GM18519 (cell line): ENCODE data around the gene EEF2K.

Experiments
- ATAC-seq: cut with Tn5 transposase; IDR thresholded peaks from one replicate; pipeline ENCODE4 v1.9.1; 2021; ENCODE audit warnings: mild to moderate bottlenecking, moderate library complexity; ENCODE audit not compliant: unreplicated experiment, low FRiP score

The EEF2K gene

GRCh38 chr16:22312897-22313781, 107.1 kb downstream of the EEF2K start:
- ATAC-seq = no peak

GRCh38 chr16:22313876-22314470, 107.9 kb downstream of the EEF2K start:
- no peak for ATAC-seq

GRCh38 chr16:22314661-22315626, 108.9 kb downstream of the EEF2K start:
- ATAC-seq = no peak

- no peak for ATAC-seq
Measured at GRCh38 chr16:22315979-22316378, 109.9 kb downstream of the EEF2K start.

GRCh38 chr16:22316411-22316811, 110.3 kb downstream of the EEF2K start:
- ATAC-seq = no peak

GRCh38 chr16:22317001-22317530, 111.0 kb downstream of the EEF2K start:
- no peak for ATAC-seq

GRCh38 chr16:22317625-22318024, 111.5 kb downstream of the EEF2K start:
- no peak for ATAC-seq

GRCh38 chr16:22318690-22319358, 112.7 kb downstream of the EEF2K start:
- ATAC-seq = no peak

- no peak for ATAC-seq
Measured at GRCh38 chr16:22320572-22321339, 114.7 kb downstream of the EEF2K start.

- no peak for ATAC-seq
Measured at GRCh38 chr16:22321340-22322001, 115.4 kb downstream of the EEF2K start.

- no peak for ATAC-seq
Measured at GRCh38 chr16:22322021-22322471, 116.0 kb downstream of the EEF2K start.

GRCh38 chr16:22322741-22323140, 116.7 kb downstream of the EEF2K start:
- ATAC-seq = no peak

GRCh38 chr16:22323173-22323958, 117.3 kb downstream of the EEF2K start:
- no peak for ATAC-seq

- ATAC-seq = no peak
Measured at GRCh38 chr16:22323959-22324786, 118.1 kb downstream of the EEF2K start.

GRCh38 chr16:22324787-22325597, 118.9 kb downstream of the EEF2K start:
- no peak for ATAC-seq
